Breast epithelium (tissue), 3 donors: ENCODE data around the gene CRTC3.

Source experiments
- CTCF ChIP-seq, 3 donors: fragments of 450-650 bp; IDR thresholded peaks; one replicate each; pipeline ENCODE4 v1.5.1; 2016 to 2017; ENCODE audit warnings: antibody characterized with exemption in 3 of 3, mild to moderate bottlenecking in 3 of 3, moderate library complexity in 3 of 3
- POLR2A ChIP-seq: fragments of 450-650 bp; IDR thresholded peaks from one replicate; pipeline ENCODE4 v1.6.1; 2016; ENCODE audit warnings: antibody characterized with exemption, mild to moderate bottlenecking, moderate library complexity
- POLR2AphosphoS5 ChIP-seq, 3 donors: sonication (generic); formaldehyde crosslinking; IDR thresholded peaks; one replicate each; pipeline ENCODE4 v1.6.1; 2017; ENCODE audit warnings: antibody characterized with exemption in 3 of 3

DNA sequence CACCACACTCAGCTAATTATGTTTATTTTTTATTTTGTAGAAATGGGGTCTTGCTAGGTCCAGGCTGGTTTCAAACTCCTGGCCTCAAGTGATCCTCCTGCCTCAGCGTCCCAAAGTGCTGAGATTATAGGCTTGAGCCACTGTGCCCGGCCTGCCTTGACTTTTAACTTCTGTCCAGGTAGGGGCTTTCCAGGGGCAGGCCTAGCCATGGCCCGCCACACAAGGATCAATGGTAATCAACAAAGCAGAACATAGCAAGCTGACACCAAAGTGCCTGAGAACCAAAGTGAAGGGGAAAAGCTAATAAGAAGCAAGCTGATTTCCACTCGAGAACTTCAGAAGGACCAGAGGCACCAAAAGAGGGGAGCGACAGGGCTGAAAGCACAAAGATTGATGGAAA lies 9.4 kb upstream of the CRTC3 start:
- TF ChIP-seq CTCF (IDR thresholded peaks at IDR 0.05) (no peak), POLR2A (no peak), POLR2AphosphoS5 (IDR thresholded peaks at IDR 0.05) (no peak)
